Stomach (tissue), 9 donors: Measurements from ENCODE around the gene GOLM1. TPM values are rescaled to one million over a fixed set of nuclear protein-coding genes. Genes with fewer than 3 reads are reported as not detected.

Source experiments
- DNase-seq, 2 donors: peaks; one replicate each; pipeline versions ENCODE4 v3.0.0 to v3.0.0-alpha.2; 2013 to 2019
- H3K27ac ChIP-seq, 5 donors: fragments of 200-600 bp in 4 of 5; sonication (generic) in 4 of 5; one replicate each; pipeline ENCODE4 v1.5.1; 2013 to 2019; ENCODE audit warnings: mild to moderate bottlenecking in 1 of 5, moderate library complexity in 1 of 5
- H3K27me3 ChIP-seq, 3 donors: fragments of 200-600 bp; sonication (generic); one replicate each; pipeline ENCODE4 v1.5.1; 2017 to 2019; ENCODE audit warnings: mixed run types in 1 of 3
- H3K36me3 ChIP-seq, 4 donors: fragments of 200-600 bp; sonication (generic); 1 replicate in 3 of 4; 2 replicates in 1 of 4; pipeline ENCODE4 v1.5.1; 2016 to 2019
- H3K4me1 ChIP-seq, 4 donors: fragments of 200-600 bp; sonication (generic); one replicate each; pipeline ENCODE4 v1.5.1; 2016 to 2019
- H3K4me3 ChIP-seq, 4 donors: fragments of 200-600 bp; sonication (generic) in 3 of 4; one replicate each; pipeline ENCODE4 v1.5.1; 2016 to 2019; ENCODE audit warnings: mild to moderate bottlenecking in 1 of 4
- H3K9me3 ChIP-seq, 4 donors: fragments of 200-600 bp; sonication (generic); one replicate each; pipeline ENCODE4 v1.5.1; 2016 to 2019
- CTCF ChIP-seq, 7 experiments: fragments of 450-650 bp in 4 of 7; fragments of 200-600 bp in 3 of 7; sonication (generic) in 3 of 7; IDR thresholded peaks; one replicate each; pipeline ENCODE4 v1.5.1; 2016 to 2019; ENCODE audit warnings: antibody characterized with exemption in 7 of 7, control low read depth in 2 of 7, mild to moderate bottlenecking in 1 of 7
- EP300 ChIP-seq: sonication (generic); formaldehyde crosslinking; IDR thresholded peaks from one replicate; pipeline ENCODE4 v1.6.1; 2017; ENCODE audit warnings: antibody characterized with exemption
- POLR2A ChIP-seq, 4 donors: fragments of 450-650 bp; IDR thresholded peaks; one replicate each; pipeline ENCODE4 v1.6.1; 2016; ENCODE audit warnings: antibody characterized with exemption in 4 of 4, control low read depth in 2 of 4, mild to moderate bottlenecking in 1 of 4, moderate library complexity in 1 of 4
- POLR2AphosphoS5 ChIP-seq, 3 donors: sonication (generic); formaldehyde crosslinking; IDR thresholded peaks; one replicate each; pipeline ENCODE4 v1.6.1; 2016; ENCODE audit warnings: antibody characterized with exemption in 3 of 3
- WGBS, 5 donors: extraction: QIAGEN DNeasy Blood & Tissue Kit in 3 of 5; methylation state at CpG; one replicate each; pipeline versions ENCODE4 v1.1.5 to v1.1.7; 2013 to 2018; 5-methylcytosine and 5-hydroxymethylcytosine counted together
- intact Hi-C: fragments of 100-400 bp; cut with DNase I; formaldehyde crosslinking; loops from one replicate; pipeline ENCODE4 v1.15.1; 2023; ENCODE audit warnings: low total_unique reads
- polyA plus RNA-seq, 3 donors: library from polyadenylated mRNA; stranded (reverse); fragments of 200-250 nt; gene quantifications; one replicate each; pipeline ENCODE4 v1.2.3, GENCODE V29; 2013
- total RNA-seq, 5 donors: library from RNA; depleted of rRNA; stranded (reverse); fragments of >200 nt; gene quantifications; one replicate each; pipeline versions ENCODE4 v1.1.0 to v1.2.3, GENCODE V29; 2014 to 2016
- donor health status: healthy with polysubstance abuse.
- donor health status: Bipolar disorder and iron deficiency.
- donor health status: healthy.

The GOLM1 gene
- total and polyA plus RNA-seq, 8 donors = 16.0 to 160 (median 39.4) TPM

GRCh38 chr9:86046071-86046636 is 53.2 kb downstream of the GOLM1 start:
- Histone ChIP-seq H3K4me1 (peaks cover 0 to 10% (median 0%) of the 10 kb centered on the region in 4 donors), H3K4me3 (no peak overlapping the region), H3K27me3 (no peaks in the 10 kb centered on the region), H3K36me3 (peaks cover 0 to 22% (median 6%) of the 10 kb centered on the region in 4 donors), H3K9me3 (no peaks in the 10 kb centered on the region), H3K27ac (no peak overlapping the region)
- intact Hi-C loops = no loop called here
- 87 to 94% (median 90%) methylated on average over 14 of the region's 14 CpGs for WGBS, 5 donors
- no peak for TF ChIP-seq POLR2AphosphoS5 (IDR thresholded peaks at IDR 0.05)
- TF ChIP-seq CTCF (IDR thresholded peaks at IDR 0.05) = no peak
- TF ChIP-seq POLR2A (IDR thresholded peaks at IDR 0.05) = no peak
- no peak for TF ChIP-seq EP300
- DNase-seq = no peak

GRCh38 chr9:86045654-86046053 is 53.7 kb downstream of the GOLM1 start:
- WGBS, 5 donors = 83 to 89% (median 85%) methylated on average over 6 of the region's 6 CpGs

GRCh38 chr9:86043999-86044398 is 55.4 kb downstream of the GOLM1 start:
- WGBS, 5 donors = 81 to 91% (median 83%) methylated on average over 4 of the region's 4 CpGs
- no peaks in the 10 kb centered on the region for H3K27me3 ChIP-seq
- no peak overlapping the region for H3K4me3 ChIP-seq
- peaks cover 0 to 12% (median 0%) of the 10 kb centered on the region in 4 donors for H3K4me1 ChIP-seq
- H3K9me3 ChIP-seq = no peaks in the 10 kb centered on the region
- intact Hi-C loops = no loop called here
- peaks cover 0 to 22% (median 12%) of the 10 kb centered on the region in 4 donors for H3K36me3 ChIP-seq
- no peak for DNase-seq
- no peak overlapping the region for H3K27ac ChIP-seq
- TF ChIP-seq EP300 (no peak), POLR2AphosphoS5 (IDR thresholded peaks at IDR 0.05) (no peak), CTCF (IDR thresholded peaks at IDR 0.05) (no peak), POLR2A (IDR thresholded peaks at IDR 0.05) (no peak)

More at GRCh38 chr9:86045654-86046053, 53.7 kb downstream of the GOLM1 start:
- H3K27ac ChIP-seq = no peak overlapping the region
- H3K36me3 ChIP-seq = peaks cover 0 to 22% (median 8%) of the 10 kb centered on the region in 4 donors
- DNase-seq = no peak
- H3K4me1 ChIP-seq = peaks cover 0 to 12% (median 0%) of the 10 kb centered on the region in 4 donors
- TF ChIP-seq POLR2AphosphoS5 (IDR thresholded peaks at IDR 0.05) (no peak), POLR2A (IDR thresholded peaks at IDR 0.05) (no peak), CTCF (IDR thresholded peaks at IDR 0.05) (no peak), EP300 (no peak)
- H3K9me3 ChIP-seq = no peaks in the 10 kb centered on the region
- intact Hi-C loops = no loop called here
- H3K27me3 ChIP-seq = no peaks in the 10 kb centered on the region
- no peak overlapping the region for H3K4me3 ChIP-seq

GRCh38 chr9:86043586-86043985 is 55.8 kb downstream of the GOLM1 start:
- Histone ChIP-seq H3K4me1 (peaks cover 0 to 12% (median 0%) of the 10 kb centered on the region in 4 donors), H3K9me3 (no peaks in the 10 kb centered on the region), H3K4me3 (no peak overlapping the region), H3K27ac (no peak overlapping the region), H3K27me3 (no peaks in the 10 kb centered on the region), H3K36me3 (peaks cover 0 to 22% (median 12%) of the 10 kb centered on the region in 4 donors)
- intact Hi-C loops = no loop called here
- no peak for DNase-seq
- WGBS, 5 donors = 89 to 96% (median 92%) methylated on average over 5 of the region's 5 CpGs
- TF ChIP-seq EP300 (no peak), POLR2A (IDR thresholded peaks at IDR 0.05) (no peak), CTCF (IDR thresholded peaks at IDR 0.05) (no peak), POLR2AphosphoS5 (IDR thresholded peaks at IDR 0.05) (no peak)
